Measurements from ENCODE around the gene INSIG1.

GRCh38 chr7:155306673-155307470, 9.2 kb downstream of the INSIG1 start:
- TF ChIP-seq EZH2 (IDR thresholded peaks at IDR 0.05; ENCODE audit: insufficient read depth, poor library complexity, severe bottlenecking) = no peak
- no peak for TF ChIP-seq EZH2phosphoT487 (IDR thresholded peaks at IDR 0.05; ENCODE audit: insufficient read depth, low read depth)
